Stimulated activated CD4-positive, alpha-beta T cell treated with anti-CD3 and anti-CD28 coated beads, Interleukin-4, amount 100 ng/mL, for 1 hour (primary cell): ENCODE data around the gene MYH7.
"Not testable (repeated sequence)": the region's sequence is repeated elsewhere in the genome, so short reads cannot be mapped to it uniquely, and the experiment has no call there.

Experiments
- DNase-seq: peaks from one replicate; pipeline ENCODE4 v3.0.0-alpha.2; 2020

MYH7 gene

GRCh38 chr14:23435543-23436326, at the start of gene MYH7:
MYH7 (minus strand) TSS chr14:23435660; CDS start chr14:23433732, 1,928 bp downstream.
- no peak for DNase-seq

GRCh38 chr14:23483236-23483854, 47.9 kb upstream of the MYH7 start:
- no peak for DNase-seq

- no peak for DNase-seq
Observed at GRCh38 chr14:23482823-23483148, 47.3 kb upstream of the MYH7 start.

- DNase-seq, result no peak
Observed at GRCh38 chr14:23481979-23482822, 46.7 kb upstream of the MYH7 start.

- DNase-seq, result no peak
Observed at GRCh38 chr14:23481362-23481970, 46.0 kb upstream of the MYH7 start.

- peak; percentile 58 for DNase-seq
Observed at GRCh38 chr14:23478109-23478759, 42.8 kb upstream of the MYH7 start.

- DNase-seq, result no peak
Observed at GRCh38 chr14:23470947-23471346, 35.5 kb upstream of the MYH7 start.

- no peak for DNase-seq
Observed at GRCh38 chr14:23469906-23470403, 34.5 kb upstream of the MYH7 start.

GRCh38 chr14:23469127-23469905, 33.9 kb upstream of the MYH7 start, which contains the start of gene NGDN:
NGDN (plus strand) TSS chr14:23469703; CDS start chr14:23469716, 13 bp downstream.
- peak; percentile 89 for DNase-seq

GRCh38 chr14:23468704-23469126, 33.3 kb upstream of the MYH7 start:
- no peak for DNase-seq

GRCh38 chr14:23465261-23465660, 29.8 kb upstream of the MYH7 start:
- DNase-seq, result no peak

GRCh38 chr14:23464700-23465099, 29.2 kb upstream of the MYH7 start:
- no peak for DNase-seq

GRCh38 chr14:23460960-23461359, 25.5 kb upstream of the MYH7 start:
- DNase-seq, result no peak

GRCh38 chr14:23457587-23458445, 22.4 kb upstream of the MYH7 start:
- DNase-seq, result no peak

GRCh38 chr14:23456883-23457586, 21.6 kb upstream of the MYH7 start:
- not testable (repeated sequence) for DNase-seq

GRCh38 chr14:23454445-23454856, 19.0 kb upstream of the MYH7 start:
- no peak for DNase-seq

GRCh38 chr14:23452237-23452636, 16.8 kb upstream of the MYH7 start:
- DNase-seq, result no peak

- no peak for DNase-seq
Observed at GRCh38 chr14:23450379-23450778, 14.9 kb upstream of the MYH7 start.

GRCh38 chr14:23449314-23449713, 13.9 kb upstream of the MYH7 start:
- DNase-seq, result no peak
